Measurements from ENCODE around the gene TPPP3.

TPPP3 gene

GRCh38 chr16:67424261-67424615, 30.9 kb upstream of the TPPP3 start:
- TF ChIP-seq YY1 (IDR thresholded peaks at IDR 0.05; ENCODE audit: low read depth) (no peak), MAX (IDR thresholded peaks at IDR 0.05) (no peak), CEBPB (IDR thresholded peaks at IDR 0.05) (no peak), RAD21 (IDR thresholded peaks at IDR 0.05; ENCODE audit: low read depth) (no peak), TAF1 (IDR thresholded peaks at IDR 0.05; ENCODE audit: low read depth) (no peak), EGR1 (IDR thresholded peaks at IDR 0.05) (no peak), NFIC (IDR thresholded peaks at IDR 0.05) (no peak), EP300 (IDR thresholded peaks at IDR 0.05; ENCODE audit: borderline replicate concordance) (no peak), ZBTB7A (IDR thresholded peaks at IDR 0.05; ENCODE audit: low read depth) (no peak), TCF12 (IDR thresholded peaks at IDR 0.05; ENCODE audit: low read depth) (no peak), REST (IDR thresholded peaks at IDR 0.05; ENCODE audit: low read depth) (no peak), TEAD4 (IDR thresholded peaks at IDR 0.05) (no peak), CREB1 (IDR thresholded peaks at IDR 0.05; ENCODE audit: low read depth) (no peak), USF1 (IDR thresholded peaks at IDR 0.05) (no peak)

GRCh38 chr16:67423611-67424260, 30.4 kb upstream of the TPPP3 start:
- TF ChIP-seq NFIC (IDR thresholded peaks at IDR 0.05) (no peak), USF1 (IDR thresholded peaks at IDR 0.05) (no peak), ZBTB7A (IDR thresholded peaks at IDR 0.05; ENCODE audit: low read depth) (no peak), EP300 (IDR thresholded peaks at IDR 0.05; ENCODE audit: borderline replicate concordance) (no peak), REST (IDR thresholded peaks at IDR 0.05; ENCODE audit: low read depth) (no peak), RAD21 (IDR thresholded peaks at IDR 0.05; ENCODE audit: low read depth) (no peak), TAF1 (IDR thresholded peaks at IDR 0.05; ENCODE audit: low read depth) (no peak), TCF12 (IDR thresholded peaks at IDR 0.05; ENCODE audit: low read depth) (no peak), EGR1 (IDR thresholded peaks at IDR 0.05) (no peak), FOXM1 (IDR thresholded peaks at IDR 0.05; ENCODE audit: borderline replicate concordance, low read depth) (no peak), CEBPB (IDR thresholded peaks at IDR 0.05) (no peak), CREB1 (IDR thresholded peaks at IDR 0.05; ENCODE audit: low read depth) (no peak), YY1 (IDR thresholded peaks at IDR 0.05; ENCODE audit: low read depth) (no peak), MAX (IDR thresholded peaks at IDR 0.05) (no peak), TEAD4 (IDR thresholded peaks at IDR 0.05) (no peak)

- TF ChIP-seq EP300 (IDR thresholded peaks at IDR 0.05; ENCODE audit: borderline replicate concordance): no peak
- no peak for TF ChIP-seq TEAD4 (IDR thresholded peaks at IDR 0.05)
- TF ChIP-seq CREB1 (IDR thresholded peaks at IDR 0.05; ENCODE audit: low read depth): no peak
- TF ChIP-seq REST (IDR thresholded peaks at IDR 0.05; ENCODE audit: low read depth): no peak
- TF ChIP-seq ZBTB7A (IDR thresholded peaks at IDR 0.05; ENCODE audit: low read depth): no peak
- no peak for TF ChIP-seq NFIC (IDR thresholded peaks at IDR 0.05)
- no peak for TF ChIP-seq YY1 (IDR thresholded peaks at IDR 0.05; ENCODE audit: low read depth)
- TF ChIP-seq EGR1 (IDR thresholded peaks at IDR 0.05): no peak
Observed at GRCh38 chr16:67423015-67423414, 29.7 kb upstream of the TPPP3 start.

- no peak for TF ChIP-seq RAD21 (IDR thresholded peaks at IDR 0.05; ENCODE audit: low read depth)
- TF ChIP-seq CREB1 (IDR thresholded peaks at IDR 0.05; ENCODE audit: low read depth): no peak
- TF ChIP-seq EP300 (IDR thresholded peaks at IDR 0.05; ENCODE audit: borderline replicate concordance): no peak
- TF ChIP-seq YY1 (IDR thresholded peaks at IDR 0.05; ENCODE audit: low read depth): no peak
- no peak for TF ChIP-seq TAF1 (IDR thresholded peaks at IDR 0.05; ENCODE audit: low read depth)
- no peak for TF ChIP-seq EGR1 (IDR thresholded peaks at IDR 0.05)
- no peak for TF ChIP-seq TEAD4 (IDR thresholded peaks at IDR 0.05)
- TF ChIP-seq CEBPB (IDR thresholded peaks at IDR 0.05): no peak
- no peak for TF ChIP-seq MAX (IDR thresholded peaks at IDR 0.05)
- no peak for TF ChIP-seq REST (IDR thresholded peaks at IDR 0.05; ENCODE audit: low read depth)
- TF ChIP-seq USF1 (IDR thresholded peaks at IDR 0.05): no peak
Observed at GRCh38 chr16:67421030-67421429, 27.7 kb upstream of the TPPP3 start.

Data from Ishikawa (cell line).